K562 (cell line): ENCODE results near the gene APC2. TPM values are rescaled to one million over a fixed set of nuclear protein-coding genes. Genes with fewer than 3 reads are reported as not detected.

ENCODE experiments used
- ATF1 ChIP-seq, 2 experiments: fragments of 450-650 bp in 1 of 2; IDR thresholded peaks; 2 replicates each; pipeline ENCODE4 v1.6.1; 2016; ENCODE audit warnings: missing compliant biosample characterization in 1 of 2, missing genetic modification characterization in 1 of 2
- ATF4 ChIP-seq: fragments of 450-650 bp; formaldehyde crosslinking; IDR thresholded peaks from 2 replicates; pipeline ENCODE4 v1.4.0; 2022; ENCODE audit warnings: mild to moderate bottlenecking, moderate library complexity
- ELF4 ChIP-seq: fragments of 450-650 bp; formaldehyde crosslinking; IDR thresholded peaks from 2 replicates; pipeline ENCODE4 v1.4.0; 2022; ENCODE audit warnings: missing genetic modification characterization
- GABPB2 ChIP-seq: fragments of 250-450 bp; sonication (Bioruptor Pico); conservative IDR thresholded peaks from 2 replicates; pipeline ENCODE4 v1.5.1; 2021; ENCODE audit warnings: mild to moderate bottlenecking
- MBD1 ChIP-seq: fragments of 250-450 bp; sonication (Bioruptor Pico); IDR thresholded peaks from 2 replicates; pipeline ENCODE4 v1.8.0; 2022; ENCODE audit warnings: inconsistent platforms
- MXD1 ChIP-seq: fragments of 250-450 bp; sonication (Bioruptor Pico); IDR thresholded peaks from 2 replicates; pipeline ENCODE4 v1.8.0; 2021; ENCODE audit warnings: borderline replicate concordance, mild to moderate bottlenecking, moderate library complexity; ENCODE audit not compliant: poor library complexity, severe bottlenecking
- POLR2A ChIP-seq: fragments of 450-650 bp; conservative IDR thresholded peaks from 2 replicates; pipeline ENCODE4 v1.6.1; 2016
- RB1 ChIP-seq: fragments of 450-650 bp; IDR thresholded peaks from 2 replicates; pipeline ENCODE4 v1.6.1; 2017; ENCODE audit warnings: low read depth, mild to moderate bottlenecking
- RBM39 ChIP-seq: fragments of 200-400 bp; formaldehyde crosslinking; optimal IDR thresholded peaks from 2 replicates; pipeline ENCODE3; 2018; ENCODE audit warnings: low read depth, low read length
- SRSF7 ChIP-seq: fragments of 200-400 bp; formaldehyde crosslinking; optimal IDR thresholded peaks from 2 replicates; pipeline ENCODE3; 2017; ENCODE audit warnings: mild to moderate bottlenecking, low read depth, low read length
- THRA ChIP-seq: fragments of 450-650 bp; IDR thresholded peaks from 2 replicates; pipeline ENCODE4 v1.6.1; 2017; ENCODE audit warnings: mild to moderate bottlenecking, moderate library complexity
- ZNF184 ChIP-seq: sonication (generic); formaldehyde crosslinking; IDR thresholded peaks from 2 replicates; pipeline ENCODE4 v1.5.0; 2020; ENCODE audit warnings: missing genetic modification reagents
- ZNF212 ChIP-seq: fragments of 450-650 bp; formaldehyde crosslinking; IDR thresholded peaks from 2 replicates; pipeline ENCODE4 v1.4.0; 2020; ENCODE audit warnings: mild to moderate bottlenecking
- ZNF232 ChIP-seq: sonication (generic); formaldehyde crosslinking; IDR thresholded peaks from 2 replicates; pipeline ENCODE4 v1.8.0; 2022; ENCODE audit warnings: mild to moderate bottlenecking, missing genetic modification reagents
- ZNF318 ChIP-seq, 2 experiments: fragments of 450-650 bp; IDR thresholded peaks; 2 replicates each; pipeline ENCODE4 v1.6.1; 2016; ENCODE audit warnings: mild to moderate bottlenecking in 2 of 2, borderline replicate concordance in 1 of 2, low read depth in 1 of 2, moderate library complexity in 1 of 2
- polyA plus RNA-seq, 8 experiments: library from polyadenylated mRNA; depleted of rRNA in 4 of 8; stranded (reverse) in 5 of 8; unstranded in 3 of 8; fragments of >200 nt; fragmentation: Nextera tagmentation in 2 of 8; fragmentation: Illumina TruSeq in 1 of 8; extraction: Ambion mirVana in 2 of 8; extraction: Trizol in 1 of 8; gene quantifications; 2 replicates each; pipeline versions ENCODE4 v1.2.1 to v1.2.3, GENCODE V29; 2011 to 2014; ENCODE audit warnings: inconsistent platforms in 1 of 8, missing spikeins in 1 of 8
- total RNA-seq, 7 experiments: library from RNA; depleted of rRNA in 6 of 7; stranded (reverse); fragments of >200 nt in 6 of 7; fragmentation: Illumina TruSeq in 2 of 7; extraction: Trizol in 2 of 7; gene quantifications; 2 replicates each; pipeline versions ENCODE4 v1.2.1 to v1.2.3, GENCODE V29; 2011 to 2021; ENCODE audit warnings: low replicate concordance in 1 of 7

The APC2 gene
- total and polyA plus RNA-seq, 9 of the 15 experiments (the other 6 are each of a cell fraction or from before 2014, with no cell fraction given) = 0.01 to 0.40 (median 0.05) TPM; not detected in 3

- TF ChIP-seq MXD1 (CRISPR knock-in tag) (no peak), MBD1 (CRISPR knock-in tag) (no peak), ATF1 (CRISPR knock-in tag; IDR thresholded peaks at IDR 0.05) (no peak; the same call in 1 of the 2 replicates), ATF1 (tag; IDR thresholded peaks at IDR 0.05) (peak; percentile 78), ZNF184 (no peak), SRSF7 (no peak), ELF4 (CRISPR knock-in tag) (no peak), GABPB2 (CRISPR knock-in tag) (no peak), THRA (no peak), POLR2A (peak; percentile 95), RBM39 (no peak), RB1 (peak; percentile 55; the same call in 1 of the 2 replicates), ZNF318 (IDR thresholded peaks at IDR 0.05; ENCODE audit: borderline replicate concordance in 1 of 2, low read depth in 1 of 2) (no peak), ATF4 (no peak), ZNF232 (CRISPR knock-in tag) (no peak), ZNF212 (CRISPR knock-in tag) (no peak)
Measured at GRCh38 chr19:1478934-1479707, 29.2 kb downstream of the APC2 start, which contains the start of gene C19orf25 (continued).
